Measurements from ENCODE around the gene DISC1.
"Not testable (repeated sequence)": the region's sequence is repeated elsewhere in the genome, so short reads cannot be mapped to it uniquely, and the experiment has no call there.

Gene DISC1

DNA sequence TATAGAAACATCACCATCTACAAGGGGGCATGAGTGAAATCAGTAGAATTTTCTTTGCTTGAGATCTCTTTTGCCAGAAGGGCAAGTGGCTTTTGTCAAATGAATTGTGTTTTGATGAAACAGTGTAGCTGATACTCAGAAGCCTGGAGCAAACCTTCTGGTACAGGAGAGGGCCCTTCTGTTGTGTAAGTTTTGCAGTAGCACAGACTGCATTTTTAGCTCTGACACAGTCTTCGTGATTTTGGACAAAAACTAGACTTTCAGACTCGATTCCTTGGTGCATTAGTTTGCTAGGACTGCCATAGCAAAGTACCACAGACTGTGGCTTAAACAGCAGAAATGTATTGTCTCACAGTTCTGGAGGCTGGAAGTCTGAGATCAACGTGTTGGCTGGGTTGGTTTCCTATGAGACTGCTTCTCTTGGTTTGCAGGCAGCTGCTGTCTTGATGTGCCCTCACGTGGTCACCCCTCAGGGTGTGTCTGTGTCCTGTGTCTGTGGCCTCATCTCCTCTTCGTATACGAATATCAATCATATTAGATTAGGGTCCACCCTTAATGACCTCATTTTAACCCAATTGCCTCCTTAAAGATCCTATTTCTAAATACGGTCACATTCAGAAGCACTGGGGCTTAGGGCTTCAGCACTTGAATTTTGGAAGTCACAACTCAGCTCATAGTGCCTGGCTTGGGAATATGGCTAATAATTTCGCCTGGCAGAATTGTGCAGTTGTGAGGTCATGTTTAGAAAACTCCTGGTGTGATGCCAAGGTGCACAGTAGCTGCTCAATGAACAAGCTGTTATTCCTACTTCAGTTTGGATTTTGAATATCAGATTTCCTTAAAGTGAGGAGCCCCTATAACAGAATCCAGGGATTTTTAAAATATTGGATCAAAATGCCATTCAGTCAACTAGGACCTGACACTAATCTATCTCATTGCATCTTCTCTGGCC lies 21.2 kb upstream of the DISC1 start:
- DNase-seq (ENCODE audit: low read depth): no peak

DNA sequence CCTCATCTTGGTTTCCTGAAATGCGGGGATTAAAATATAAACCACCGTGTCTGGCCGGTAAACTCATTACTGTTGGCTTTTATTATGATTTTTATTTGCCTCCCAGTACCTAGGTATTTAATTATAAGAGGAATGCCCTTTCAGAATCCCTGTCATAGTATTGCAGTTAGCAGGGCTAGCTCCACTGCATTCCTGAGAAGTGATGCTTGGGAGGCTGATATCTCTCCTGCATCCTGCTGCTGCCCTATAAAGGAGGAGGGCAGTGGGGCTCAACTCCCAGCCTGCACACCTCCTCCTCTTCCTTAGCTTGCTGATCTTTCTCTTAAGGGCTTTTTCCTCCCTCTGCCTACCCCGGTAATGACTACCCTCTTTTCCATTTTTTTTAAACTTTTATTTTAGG lies 19.9 kb upstream of the DISC1 start:
- DNase-seq (ENCODE audit: low read depth): no peak

DNA sequence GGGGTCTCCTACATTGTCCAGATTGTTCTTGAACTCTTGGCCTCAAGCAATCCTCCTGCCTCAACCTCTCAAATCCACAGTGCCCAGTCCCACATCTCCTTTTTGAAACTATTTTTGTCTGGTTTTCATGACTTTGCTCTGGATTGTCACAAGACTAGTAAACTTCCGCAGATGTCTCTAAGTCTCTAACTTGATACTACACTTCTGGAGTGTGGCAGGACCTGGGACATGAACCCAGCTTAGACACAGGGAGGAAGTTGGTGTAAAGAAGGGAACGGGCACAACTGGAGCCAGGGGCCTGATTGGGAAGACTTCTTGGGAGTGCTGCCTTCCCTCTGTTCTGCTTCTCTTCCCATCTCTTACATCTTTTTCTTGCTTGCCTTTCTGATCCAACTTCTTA lies 16.2 kb upstream of the DISC1 start:
- no peak for DNase-seq (ENCODE audit: low read depth)

DNA sequence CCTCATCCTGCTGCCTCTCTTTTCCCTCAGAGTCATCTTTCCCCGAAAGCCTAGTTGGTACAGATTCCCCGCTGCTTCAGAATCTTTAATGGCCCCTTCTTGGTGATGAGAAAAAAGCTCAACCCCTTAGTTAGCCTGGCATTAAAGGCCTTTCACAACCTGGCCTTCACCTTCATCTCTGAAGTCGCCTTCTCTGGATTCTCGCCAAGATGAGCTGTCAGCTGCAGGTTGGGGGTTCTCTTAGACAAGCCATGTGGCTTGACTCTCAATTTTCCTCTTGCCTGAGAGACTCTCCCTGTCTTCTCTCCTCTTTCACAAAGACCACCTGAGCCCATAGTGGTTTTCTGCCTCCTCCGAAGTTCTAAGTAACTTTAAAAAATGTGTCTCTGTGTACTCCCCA lies 15.5 kb upstream of the DISC1 start:
- DNase-seq (ENCODE audit: low read depth): no peak

DNA sequence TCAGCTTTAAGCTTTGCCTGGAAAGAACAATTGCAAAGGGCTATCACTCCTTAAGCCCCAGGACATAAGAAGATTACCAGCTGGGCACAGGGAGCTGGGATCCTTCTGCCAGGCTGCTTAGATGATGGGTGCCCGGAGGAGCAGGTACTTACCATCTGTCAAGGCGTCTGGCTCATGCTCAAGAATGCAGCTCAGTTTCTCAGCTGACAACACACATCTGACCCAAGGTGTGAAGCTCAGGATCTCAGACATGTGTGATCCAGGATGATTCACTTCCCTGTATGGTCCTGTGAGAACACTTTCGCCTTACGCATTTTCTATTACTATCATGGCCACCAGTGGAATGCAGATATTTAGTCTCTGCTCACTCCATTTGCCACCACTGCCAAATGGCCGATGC lies 14.7 kb upstream of the DISC1 start:
- DNase-seq (ENCODE audit: low read depth): no peak

DNA sequence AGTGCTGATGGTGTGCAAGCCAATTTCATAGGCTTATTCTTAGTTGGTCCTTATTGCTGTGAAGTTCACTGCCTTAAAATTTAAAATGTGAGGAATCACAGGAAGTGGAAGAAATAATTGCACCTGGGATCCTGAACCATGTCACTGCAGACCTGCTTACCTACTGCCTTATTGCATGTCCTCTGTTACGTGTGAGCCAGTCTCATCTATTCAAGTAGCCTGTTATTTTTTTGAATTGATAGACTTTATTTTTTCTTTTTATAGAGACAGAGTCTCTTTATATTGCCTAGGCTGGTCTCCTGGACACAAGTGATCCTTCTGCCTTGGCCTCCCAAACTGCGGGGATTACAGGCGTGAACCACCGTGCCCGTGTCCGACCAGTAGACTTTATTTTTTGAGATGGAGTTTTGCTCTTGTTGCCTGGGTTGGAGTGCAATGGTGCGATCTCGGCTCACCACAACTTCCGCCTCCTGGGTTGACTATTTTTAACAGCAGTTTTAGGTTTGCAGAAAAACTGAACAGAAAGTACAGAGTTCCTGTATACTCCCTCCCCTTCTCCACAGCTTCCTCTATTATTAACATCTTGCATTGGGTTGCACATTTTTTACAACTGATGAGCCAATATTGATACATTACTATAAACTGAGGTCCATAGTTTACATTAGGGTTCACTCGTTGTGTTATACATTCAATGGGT lies 14.0 kb upstream of the DISC1 start:
- DNase-seq (ENCODE audit: low read depth): no peak

DNA sequence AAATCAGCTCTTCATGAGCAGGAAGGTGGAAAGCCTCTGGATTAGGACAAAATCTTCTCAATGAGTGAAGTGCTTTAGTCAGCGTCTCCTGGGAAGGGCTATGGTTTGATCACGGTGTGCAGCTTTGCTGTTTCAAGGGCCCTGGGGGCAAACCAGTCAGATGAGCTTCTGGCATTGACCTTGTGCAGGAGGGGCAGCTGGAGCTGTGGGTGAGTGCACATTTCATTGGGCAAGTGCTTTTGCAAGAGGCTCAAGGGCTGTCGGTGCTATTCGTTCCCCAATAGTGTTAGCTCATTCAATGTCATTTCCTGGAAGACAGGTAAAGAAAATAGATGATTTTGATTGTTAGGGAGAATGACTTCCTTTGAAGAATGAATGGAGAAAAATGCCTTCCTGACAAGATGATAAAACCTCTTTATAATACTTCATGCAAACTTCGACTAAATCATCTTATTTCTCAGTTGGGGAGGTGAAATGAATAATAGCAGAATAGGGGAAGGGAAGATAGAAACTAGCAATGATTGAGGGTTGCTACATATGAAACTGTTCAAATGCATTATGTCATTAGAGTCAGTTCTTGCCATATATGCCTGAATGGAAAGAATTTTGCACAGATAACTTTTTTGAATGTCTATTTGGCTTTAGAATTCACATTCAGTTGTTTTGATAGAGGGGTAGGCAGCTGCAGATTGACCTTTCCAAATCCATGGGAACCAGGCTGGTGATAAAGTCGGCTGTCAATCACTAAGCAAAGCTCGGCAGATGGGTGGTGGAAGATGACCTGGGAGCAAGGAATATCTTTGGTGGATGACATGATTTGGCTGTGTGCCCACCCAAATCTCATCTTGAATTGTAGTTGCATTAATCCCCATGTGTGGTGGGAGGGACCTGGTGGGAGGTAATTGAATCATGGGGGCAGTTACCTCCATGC lies 12.9 kb upstream of the DISC1 start:
- no peak for DNase-seq (ENCODE audit: low read depth)

DNA sequence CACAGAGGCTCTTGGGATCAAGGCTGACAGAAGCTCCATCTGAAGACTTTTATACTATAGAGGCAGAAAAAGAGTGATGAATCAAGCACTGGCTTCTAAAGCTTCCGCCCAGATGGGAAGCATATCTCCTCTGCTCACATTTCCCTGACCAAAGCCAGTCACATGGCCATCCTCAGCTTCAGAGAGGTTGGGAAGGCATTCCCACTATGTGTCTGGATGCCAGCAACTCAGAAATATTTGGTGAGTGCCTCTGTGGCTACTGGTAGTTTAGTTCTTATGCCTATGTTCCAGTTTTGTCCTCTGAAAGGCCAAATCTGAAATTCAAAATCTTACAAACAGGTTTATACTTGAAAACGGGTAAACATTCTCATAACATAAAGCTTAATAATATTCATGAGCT lies 9.9 kb upstream of the DISC1 start:
- DNase-seq (ENCODE audit: low read depth): no peak

DNA sequence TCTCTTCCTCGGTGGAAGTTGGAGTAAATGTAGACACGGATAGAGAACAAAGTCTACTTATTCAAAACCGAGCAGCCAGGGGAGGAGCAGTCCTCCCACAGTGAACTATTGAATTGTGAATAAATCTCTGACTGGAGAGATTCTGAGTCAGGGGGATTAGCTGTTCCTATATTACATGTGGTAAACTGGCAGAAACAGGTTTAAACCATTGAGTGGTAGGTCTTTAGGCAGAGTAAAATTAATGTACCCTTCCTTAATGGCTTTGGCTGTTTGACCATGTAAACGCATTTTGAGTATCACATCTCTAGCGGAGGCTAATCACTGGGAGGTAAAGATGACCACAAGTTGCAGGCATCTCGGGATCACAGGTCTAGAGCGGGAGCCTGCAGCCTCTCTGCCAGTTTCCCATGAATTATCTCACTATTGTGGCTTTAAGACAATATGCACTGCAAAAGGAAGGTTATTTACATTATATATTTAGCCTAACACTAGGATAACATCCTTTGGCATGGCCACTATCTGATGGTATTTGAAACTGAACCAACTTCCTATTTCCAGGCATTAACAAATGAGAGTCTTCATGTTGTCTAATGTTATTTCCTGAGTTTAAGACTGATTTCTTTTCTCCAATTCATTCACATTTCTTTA lies 7.9 kb upstream of the DISC1 start:
- DNase-seq (ENCODE audit: low read depth): no peak

DNA sequence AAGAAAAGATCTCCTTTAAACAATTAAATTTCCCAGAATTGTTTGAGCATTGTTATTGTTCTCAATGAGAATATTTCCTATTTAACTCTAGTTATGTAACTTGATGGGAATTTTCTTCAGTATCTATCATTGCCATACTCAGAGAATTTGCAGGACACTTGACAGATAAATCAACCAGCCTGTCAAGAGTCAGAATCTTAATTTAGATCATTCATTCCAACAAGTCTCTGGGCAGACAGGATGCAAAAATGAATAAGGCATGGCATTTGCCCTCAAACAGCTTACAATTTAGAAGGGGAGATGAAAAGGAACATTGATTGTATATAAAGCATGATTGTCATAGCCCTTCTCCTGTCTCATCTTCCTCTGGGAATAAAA lies 7.3 kb upstream of the DISC1 start:
- DNase-seq (ENCODE audit: low read depth): no peak

DNA sequence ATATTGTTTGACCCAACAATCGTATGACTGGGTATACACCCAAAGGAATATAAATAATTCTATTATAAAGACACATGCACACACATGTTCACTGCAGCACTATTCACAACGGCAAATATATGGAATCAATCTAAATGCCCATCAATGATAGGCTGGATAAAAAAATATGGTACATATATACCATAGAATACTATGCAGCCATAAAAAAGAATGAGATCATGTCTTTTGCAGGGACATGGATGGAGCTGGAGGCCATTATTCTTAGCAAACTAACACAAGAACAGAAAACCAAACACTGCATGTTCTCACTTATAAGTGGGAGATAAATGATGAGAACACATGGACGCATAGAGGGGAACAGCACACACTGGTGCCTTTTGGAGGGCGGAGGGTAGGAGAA lies 1.5 kb upstream of the DISC1 start:
- not testable (repeated sequence) for DNase-seq (ENCODE audit: low read depth)

DNA sequence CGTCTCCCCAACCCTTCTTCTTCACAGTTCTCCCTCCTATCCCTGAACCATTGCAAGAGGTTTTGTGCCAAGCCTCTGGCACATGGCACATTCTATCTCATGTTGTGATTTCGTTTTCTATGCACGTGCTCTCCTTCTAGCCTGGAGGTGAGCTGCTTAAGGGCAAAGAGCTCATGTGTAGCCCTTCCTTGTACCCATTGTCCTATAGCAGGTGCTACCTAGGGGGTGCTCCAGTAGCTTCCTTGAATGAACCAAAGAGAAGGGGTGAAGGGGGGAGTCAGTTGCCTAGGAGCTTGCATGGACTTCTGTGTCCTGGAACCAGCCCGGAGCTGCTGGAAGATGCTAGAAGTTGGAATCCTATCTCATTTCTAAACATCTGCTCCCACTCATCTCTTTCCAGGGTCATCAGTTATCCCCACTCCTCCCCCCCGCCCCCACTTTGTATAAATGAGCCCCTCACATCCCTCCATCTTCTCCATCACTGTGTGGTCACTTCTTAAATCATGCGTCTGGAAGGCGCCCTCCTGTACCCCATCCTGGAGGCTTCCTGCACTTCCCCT lies 535 bp upstream of the DISC1 start:
- no peak for DNase-seq (ENCODE audit: low read depth)

DNA sequence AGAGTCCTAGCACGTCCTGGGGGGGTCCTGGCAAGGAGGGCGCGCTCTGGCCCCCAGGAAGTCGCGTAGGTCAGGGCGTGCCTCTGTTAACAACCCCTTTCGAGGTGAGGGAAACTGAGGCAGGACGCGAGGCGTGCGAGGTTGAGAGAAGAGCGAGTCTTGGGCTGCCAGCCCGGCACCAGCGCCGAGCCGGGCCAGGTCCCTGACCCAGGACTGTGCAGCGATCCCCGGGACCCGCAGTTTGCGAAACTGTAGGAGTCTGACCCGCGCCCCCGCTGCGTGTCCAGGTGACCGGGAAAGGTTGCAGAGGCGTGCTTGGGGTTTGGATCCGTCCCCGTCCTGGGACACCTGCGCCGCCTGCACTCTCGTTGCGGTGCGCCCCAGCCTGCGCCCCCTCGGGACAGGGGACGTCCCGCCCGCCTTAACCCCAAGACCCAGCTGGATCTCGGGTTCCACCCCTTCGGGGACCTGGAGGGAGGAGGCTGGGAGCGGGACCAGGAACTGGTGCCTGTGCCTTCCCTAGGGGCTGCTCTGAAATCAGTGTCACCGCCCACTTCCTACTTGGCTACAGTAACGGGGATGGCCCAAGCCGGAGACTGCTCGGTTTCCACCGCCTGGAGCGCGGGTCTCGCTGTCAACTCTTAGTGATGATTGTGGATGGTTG lies 493 bp downstream of the DISC1 start:
- DNase-seq (ENCODE audit: low read depth): no peak

DNA sequence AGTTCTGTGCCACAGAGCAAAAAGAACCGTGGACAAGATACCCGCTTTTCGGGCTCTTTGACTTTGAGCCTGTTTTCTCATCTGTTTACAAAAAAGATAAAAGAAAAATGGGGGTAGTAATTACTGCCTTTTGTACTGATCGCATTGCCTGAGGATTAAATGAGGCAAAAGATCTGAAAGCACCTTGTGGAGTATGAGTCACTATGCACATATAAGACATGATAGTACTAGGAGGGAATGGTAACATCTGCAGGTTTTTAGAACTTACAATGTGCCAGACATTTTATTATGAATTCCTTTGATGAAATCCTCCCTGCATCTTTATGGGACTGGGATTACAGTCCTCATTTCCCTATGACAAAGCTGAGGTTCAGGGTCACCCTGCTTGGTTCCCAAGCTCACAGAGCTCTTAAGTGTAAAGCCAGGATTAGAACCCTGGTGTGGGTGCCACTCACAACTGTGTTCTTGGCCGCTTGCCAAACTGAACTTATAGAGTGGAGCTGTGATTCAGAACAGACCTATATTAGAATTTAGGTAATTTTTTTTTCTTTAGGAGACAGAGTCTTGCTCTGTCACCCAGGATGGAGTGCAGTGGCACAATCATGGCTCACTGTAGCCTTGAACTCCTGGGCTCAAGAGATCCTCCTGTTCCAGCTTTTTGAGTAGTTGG lies 1.8 kb downstream of the DISC1 start:
- DNase-seq (ENCODE audit: low read depth): no peak

DNA sequence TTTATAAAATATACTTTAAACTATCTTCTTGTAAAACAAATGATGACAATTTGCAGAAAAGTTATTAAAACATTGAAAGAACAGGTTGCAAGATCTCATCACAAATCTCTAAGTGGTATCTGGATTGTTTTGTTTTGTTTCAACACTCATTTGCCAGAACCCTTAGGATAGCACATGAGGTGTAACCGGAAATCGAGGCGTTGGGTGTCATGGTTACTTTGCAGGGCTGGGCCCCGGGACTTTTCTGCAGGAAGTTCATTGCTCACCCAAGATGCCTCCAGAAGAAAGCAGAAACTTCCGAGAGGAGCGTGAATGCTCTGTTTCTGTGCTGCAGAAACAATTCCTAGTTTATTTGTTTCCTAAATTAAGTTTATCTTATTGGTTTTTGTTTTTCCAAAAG lies 2.5 kb downstream of the DISC1 start:
- no peak for DNase-seq (ENCODE audit: low read depth)

DNA sequence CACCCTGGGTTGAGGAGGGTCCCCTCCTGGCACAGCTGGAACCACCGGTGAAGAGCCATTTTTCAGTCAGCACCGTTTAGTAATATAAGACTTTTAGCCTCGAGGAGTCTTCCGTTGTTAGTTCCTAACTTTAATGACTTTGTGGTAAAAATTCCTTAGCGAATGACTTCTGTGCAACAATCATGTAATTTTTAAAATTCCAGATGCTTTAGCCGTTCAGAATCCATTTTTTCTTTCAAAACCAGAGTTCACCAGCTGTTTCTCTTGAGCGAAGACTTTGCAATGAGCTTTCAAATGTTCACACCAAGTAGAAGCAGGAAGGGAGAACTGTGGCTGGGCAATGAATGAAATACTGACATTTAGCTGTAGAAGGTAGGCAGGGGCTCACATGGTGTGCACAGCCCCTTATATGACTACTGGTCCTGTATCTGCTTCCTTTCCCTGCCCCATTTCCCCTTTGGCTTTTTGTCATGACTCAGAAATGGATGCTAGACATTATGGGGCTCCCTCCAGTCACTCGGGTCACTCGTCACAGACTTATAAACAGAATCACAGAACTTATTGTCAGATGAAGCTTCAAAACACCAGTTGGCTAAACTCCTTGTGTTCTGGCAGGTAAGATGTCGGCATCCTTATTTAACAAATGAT lies 4.1 kb downstream of the DISC1 start:
- no peak for DNase-seq (ENCODE audit: low read depth)

DNA sequence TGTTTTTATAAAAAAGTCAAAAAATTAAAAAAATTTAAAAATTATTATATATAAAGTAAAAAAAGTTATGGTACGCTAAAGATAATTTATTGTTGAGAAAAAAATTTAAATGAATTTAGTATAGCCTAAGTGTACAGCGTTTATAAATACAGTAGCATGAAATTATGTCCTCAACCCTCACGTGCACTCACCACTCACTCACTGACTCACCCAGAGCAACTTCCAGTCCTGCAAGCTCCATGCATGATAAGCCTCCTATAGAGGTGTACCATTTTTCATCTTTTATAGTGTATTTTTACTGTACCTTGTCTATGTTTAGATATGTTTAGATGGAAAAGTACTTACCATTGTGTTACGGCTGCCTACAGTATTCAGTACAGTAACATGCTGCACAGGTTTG lies 5.1 kb downstream of the DISC1 start:
- DNase-seq (ENCODE audit: low read depth): no peak

DNA sequence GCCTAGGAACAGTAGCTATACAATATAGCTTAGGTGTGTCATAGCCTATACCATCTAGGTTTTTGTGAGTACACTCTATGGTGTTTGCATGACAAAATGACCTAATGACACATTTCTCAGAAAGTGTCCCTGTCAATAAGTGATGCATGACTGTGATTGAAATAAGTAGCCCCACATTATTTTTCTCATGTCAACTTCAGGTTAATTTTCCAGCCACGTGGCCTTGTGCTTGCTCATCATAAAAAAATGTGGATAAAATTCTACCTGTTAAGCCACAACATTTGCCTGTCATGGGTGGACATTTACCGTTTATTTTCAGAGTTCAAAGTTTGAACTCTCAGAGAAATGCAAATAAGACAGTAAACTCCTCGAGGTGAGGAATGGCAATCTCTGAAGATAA lies 5.5 kb downstream of the DISC1 start:
- no peak for DNase-seq (ENCODE audit: low read depth)

DNA sequence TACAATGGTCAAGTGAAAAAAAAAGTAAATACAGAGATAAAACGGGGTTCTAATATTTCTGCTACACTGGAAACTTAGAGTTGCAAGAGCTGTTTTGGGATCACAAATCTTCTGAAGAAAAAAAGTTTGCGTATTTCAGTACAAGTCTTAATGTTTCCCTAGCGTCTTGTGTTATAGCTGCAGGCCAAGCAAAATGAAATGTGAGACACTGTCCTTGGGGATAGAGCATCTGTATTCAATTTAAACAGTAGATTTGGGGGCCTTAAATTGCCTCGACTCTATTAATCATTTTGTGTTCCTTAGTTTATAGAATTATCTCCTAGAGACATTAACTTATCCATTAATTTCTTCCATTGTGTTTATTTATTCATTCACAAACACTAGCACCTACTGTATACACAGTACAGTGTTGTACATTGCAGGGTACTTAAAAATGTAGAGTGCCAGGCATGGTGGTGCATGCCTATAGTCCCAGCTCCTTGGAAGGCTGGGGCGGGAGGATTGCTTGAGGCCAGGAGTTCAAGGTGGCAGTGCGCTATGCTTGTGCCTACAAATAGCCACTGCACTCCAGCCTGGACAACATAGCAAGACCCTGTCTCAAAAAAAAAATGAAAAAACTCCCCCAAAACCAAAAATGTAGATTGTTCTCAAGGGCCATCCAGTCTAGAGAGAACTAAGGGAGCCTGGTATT lies 7.9 kb downstream of the DISC1 start:
- no peak for DNase-seq (ENCODE audit: low read depth)
